Psoas muscle (tissue), 8 donors: ENCODE results near the gene PSMD8. TPM values are rescaled to one million over a fixed set of nuclear protein-coding genes. Genes with fewer than 3 reads are reported as not detected.

Experiments used
- ATAC-seq, 4 donors: fragments of 200-7000 bp; cut with Tn5 transposase; one replicate each; pipeline ENCODE4 v1.9.1; 2020; ENCODE audit warnings: moderate library complexity in 3 of 4, mild to moderate bottlenecking in 2 of 4
- DNase-seq, 2 donors: peaks; one replicate each; pipeline ENCODE4 v3.0.0-alpha.2; 2020
- H3K27ac ChIP-seq: fragments of 200-600 bp; one replicate; pipeline ENCODE4 v1.8.0; 2022
- H3K27me3 ChIP-seq, 3 donors: fragments of 200-600 bp in 1 of 3; one replicate each; pipeline versions ENCODE4 v1.6.1 to v1.8.0; 2013 to 2022; ENCODE audit warnings: low read length in 2 of 3, mild to moderate bottlenecking in 2 of 3, moderate library complexity in 1 of 3; ENCODE audit not compliant: insufficient read depth in 3 of 3
- H3K36me3 ChIP-seq, 2 donors: fragments of 200-600 bp in 1 of 2; one replicate each; pipeline versions ENCODE4 v1.6.1 to v1.8.0; 2013 to 2022; ENCODE audit warnings: low read depth in 1 of 2, mild to moderate bottlenecking in 1 of 2, moderate library complexity in 1 of 2; ENCODE audit not compliant: insufficient read depth in 1 of 2
- H3K4me1 ChIP-seq: fragments of 200-600 bp; one replicate; pipeline ENCODE4 v1.8.0; 2022
- H3K4me3 ChIP-seq: fragments of 200-600 bp; one replicate; pipeline ENCODE4 v1.8.0; 2022; ENCODE audit warnings: mild to moderate bottlenecking
- H3K9me3 ChIP-seq: fragments of 200-600 bp; one replicate; pipeline ENCODE4 v1.8.0; 2022
- CTCF ChIP-seq: fragments of 200-600 bp; IDR thresholded peaks from one replicate; pipeline ENCODE4 v1.8.0; 2022; ENCODE audit warnings: antibody characterized with exemption
- WGBS, 3 donors: extraction: QIAGEN DNeasy Blood & Tissue Kit; methylation state at CpG; one replicate each; pipeline versions ENCODE4 v1.1.6 to v1.1.7; 2013; 5-methylcytosine and 5-hydroxymethylcytosine counted together
- intact Hi-C, 2 donors: fragments of 100-400 bp; cut with DNase I; formaldehyde crosslinking; loops; one replicate each; pipeline versions ENCODE4 v1.11.0 to v1.14.2; 2022
- long read RNA-seq, 2 donors: library from polyadenylated mRNA; unstranded; transcript quantifications; one replicate each; pipeline ENCODE4 v2.0.0, GENCODE V29; 2021
- polyA plus RNA-seq, 3 donors: library from polyadenylated mRNA; stranded (reverse); fragments of 200-250 nt; gene quantifications; one replicate each; pipeline ENCODE4 v1.2.3, GENCODE V29; 2013
- total RNA-seq, 4 donors: library from RNA; stranded (reverse); fragmentation: NEBNext Ultra II Directional in 2 of 4; extraction: Animal tissue kit (Norgen Biotek cat#: 25700) in 2 of 4; gene quantifications; one replicate each; pipeline versions ENCODE4 v1.2.1 to v1.2.4, GENCODE V29; 2021 to 2023
- donor health status: healthy with polysubstance abuse.
- donor health status: DM: no; HTN: no; CAD: no; lungs with moderate emphysema.
- donor health status: Bipolar disorder and iron deficiency.
- donor health status: healthy.
- donor health status: DM: yes; HTN: yes; CAD: no.
- donor health status: DM: no; HTN: no; CAD: no.
- donor health status: DM: no; HTN: no; CAD: no.
- donor health status: DM: yes; HTN: yes; CAD: no.

The PSMD8 gene
- total RNA-seq = 100 to 1,000 TPM; 348 to 889 (median 587) TPM
- polyA plus RNA-seq = 1,000 to 10,000 TPM in 1 of 3 donors, 100 to 1,000 TPM in 2; 719 to 1,414 (median 791) TPM
- long read RNA-seq, donor 1, transcript PSMD8-208 (6 exons, 771 nt) = minor isoform, 6 of 268 reads
- long read RNA-seq, donor 1, transcript PSMD8-201 (7 exons, 1,553 nt) = major isoform, 235 of 268 reads
- long read RNA-seq, donor 1, partial matches to known transcripts = 15 of 268 reads
- long read RNA-seq, donor 1, other reads (novel, unspliced or antisense) = 11 of 268 reads
- long read RNA-seq, donor 2, transcript PSMD8-206 (5 exons, 853 nt) = minor isoform, 10 of 1,571 reads
- long read RNA-seq, donor 2, transcript PSMD8-208 (6 exons, 771 nt) = minor isoform, 133 of 1,571 reads
- long read RNA-seq, donor 2, transcript PSMD8-201 (7 exons, 1,553 nt) = major isoform, 1,184 of 1,571 reads
- long read RNA-seq, donor 2, partial matches to known transcripts = 149 of 1,571 reads
- long read RNA-seq, donor 2, other reads (novel, unspliced or antisense) = 95 of 1,571 reads

GRCh38 chr19:38374332-38375097 lies at the start of gene PSMD8:
Gene PSMD8, plus strand, starts transcription at chr19:38374571. Its CDS starts 31 bp downstream, at chr19:38374602.
- peak; percentile 86 to 93 (median 90) for ATAC-seq
- Histone ChIP-seq H3K4me1 (peaks cover 28% of the 10 kb centered on the region), H3K27me3 (no peaks in the 10 kb centered on the region), H3K27ac (peak within 1 kb of the TSS; percentile 99), H3K4me3 (peak within 1 kb of the TSS; percentile 94), H3K36me3 (peaks cover 5 to 34% of the 10 kb centered on the region in 2 donors), H3K9me3 (no peaks in the 10 kb centered on the region)
- WGBS, 3 donors = 0 to 1% (median 1%) methylated on average over 65 of the region's 65 CpGs
- intact Hi-C loops = no loop called here
- peak; percentile 99 for DNase-seq
- no peak for TF ChIP-seq CTCF

GRCh38 chr19:38326591-38326990 lies 47.8 kb upstream of the PSMD8 start:
- no peak for DNase-seq
- Histone ChIP-seq H3K4me3 (no peak overlapping the region), H3K4me1 (no peaks in the 10 kb centered on the region), H3K27ac (no peak overlapping the region), H3K27me3 (no peaks in the 10 kb centered on the region), H3K36me3 (no peaks in the 10 kb centered on the region), H3K9me3 (no peaks in the 10 kb centered on the region)
- ATAC-seq = no peak
- WGBS, 3 donors = 91 to 92% (median 92%) methylated on average over 22 of the region's 22 CpGs
- TF ChIP-seq CTCF = no peak
- intact Hi-C loops = no loop called here

GRCh38 chr19:38329651-38330050 lies 44.7 kb upstream of the PSMD8 start:
- no peak for TF ChIP-seq CTCF
- Histone ChIP-seq H3K9me3 (no peaks in the 10 kb centered on the region), H3K36me3 (no peaks in the 10 kb centered on the region), H3K4me1 (no peaks in the 10 kb centered on the region), H3K27me3 (no peaks in the 10 kb centered on the region), H3K27ac (no peak overlapping the region), H3K4me3 (no peak overlapping the region)
- 85 to 91% (median 88%) methylated on average over 7 of the region's 7 CpGs for WGBS, 3 donors
- DNase-seq (no peak), ATAC-seq (no peak)
- intact Hi-C loops = loop anchor here in 1 of 2 donors (5.0 kb wide), 3 partner anchors 87 to 427 kb away; no protein-coding TSS in a partner anchor

- H3K27ac ChIP-seq = no peak overlapping the region
- DNase-seq = no peak
- intact Hi-C loops = loop anchor here in 1 of 2 donors (5.0 kb wide), 3 partner anchors 89 to 429 kb away; no protein-coding TSS in a partner anchor
- no peaks in the 10 kb centered on the region for H3K27me3 ChIP-seq
- ATAC-seq = no peak
- no peaks in the 10 kb centered on the region for H3K9me3 ChIP-seq
- 83 to 100% (median 86%) methylated on average over 1 of the region's 1 CpG for WGBS, 3 donors
- H3K36me3 ChIP-seq = no peaks in the 10 kb centered on the region
- no peak for TF ChIP-seq CTCF
- H3K4me3 ChIP-seq = no peak overlapping the region
- H3K4me1 ChIP-seq = peaks cover 3% of the 10 kb centered on the region
Observed at GRCh38 chr19:38331728-38332127, 42.6 kb upstream of the PSMD8 start.
